NCI-H187 treated with DMSO at 0.1 percent for 48 hours (cell line): Measurements from ENCODE around the gene SLU7.
A peak's percentile ranks its signal among the peaks of the same experiment; 100 is the strongest.

Experiments used
- DNase-seq: peaks from one replicate; lab custom pipeline; 2025; lab: John Stamatoyannopoulos, UW

The SLU7 gene

DNA sequence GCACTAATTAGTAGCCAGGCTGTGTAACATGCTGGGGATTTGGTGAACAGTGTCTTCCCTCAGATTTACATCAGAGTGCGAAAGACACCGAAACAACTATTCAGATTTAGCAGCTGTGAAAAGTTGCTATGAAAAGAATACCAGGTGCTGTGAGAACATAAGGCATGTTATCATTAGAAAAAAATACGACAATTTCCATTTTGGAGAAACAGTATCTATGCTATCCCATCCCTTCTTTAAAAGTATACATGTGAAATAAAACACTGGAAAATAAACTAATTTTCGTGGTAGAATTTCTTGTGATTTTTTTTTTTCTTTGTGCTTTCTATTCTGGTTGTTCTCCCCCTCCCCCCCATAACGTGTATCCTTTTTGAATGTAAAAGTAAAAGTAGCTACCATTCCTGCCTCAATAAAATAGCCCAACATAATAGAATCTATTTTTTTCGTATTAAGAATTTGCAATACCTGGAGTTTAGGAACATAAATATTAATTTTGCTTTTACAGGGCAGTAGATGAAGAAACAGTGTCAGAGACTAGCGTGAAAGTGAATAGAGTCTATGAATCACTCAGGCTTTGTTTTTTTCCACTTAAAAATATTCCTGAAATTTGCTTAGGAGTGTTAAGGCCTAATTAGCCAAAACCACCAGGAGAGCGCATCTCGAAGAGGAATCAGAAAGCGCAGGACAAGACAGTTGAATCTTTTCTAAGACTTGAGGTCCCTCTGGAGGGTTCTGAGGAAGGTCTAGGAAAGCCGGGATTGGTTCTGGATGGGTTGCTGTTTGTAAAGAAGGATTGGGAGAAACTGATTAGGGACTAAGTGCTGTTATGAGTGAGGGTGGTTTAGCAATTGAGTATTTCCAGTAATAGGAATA lies 813 bp upstream of the SLU7 start:
- DNase-seq, result no peak

DNA sequence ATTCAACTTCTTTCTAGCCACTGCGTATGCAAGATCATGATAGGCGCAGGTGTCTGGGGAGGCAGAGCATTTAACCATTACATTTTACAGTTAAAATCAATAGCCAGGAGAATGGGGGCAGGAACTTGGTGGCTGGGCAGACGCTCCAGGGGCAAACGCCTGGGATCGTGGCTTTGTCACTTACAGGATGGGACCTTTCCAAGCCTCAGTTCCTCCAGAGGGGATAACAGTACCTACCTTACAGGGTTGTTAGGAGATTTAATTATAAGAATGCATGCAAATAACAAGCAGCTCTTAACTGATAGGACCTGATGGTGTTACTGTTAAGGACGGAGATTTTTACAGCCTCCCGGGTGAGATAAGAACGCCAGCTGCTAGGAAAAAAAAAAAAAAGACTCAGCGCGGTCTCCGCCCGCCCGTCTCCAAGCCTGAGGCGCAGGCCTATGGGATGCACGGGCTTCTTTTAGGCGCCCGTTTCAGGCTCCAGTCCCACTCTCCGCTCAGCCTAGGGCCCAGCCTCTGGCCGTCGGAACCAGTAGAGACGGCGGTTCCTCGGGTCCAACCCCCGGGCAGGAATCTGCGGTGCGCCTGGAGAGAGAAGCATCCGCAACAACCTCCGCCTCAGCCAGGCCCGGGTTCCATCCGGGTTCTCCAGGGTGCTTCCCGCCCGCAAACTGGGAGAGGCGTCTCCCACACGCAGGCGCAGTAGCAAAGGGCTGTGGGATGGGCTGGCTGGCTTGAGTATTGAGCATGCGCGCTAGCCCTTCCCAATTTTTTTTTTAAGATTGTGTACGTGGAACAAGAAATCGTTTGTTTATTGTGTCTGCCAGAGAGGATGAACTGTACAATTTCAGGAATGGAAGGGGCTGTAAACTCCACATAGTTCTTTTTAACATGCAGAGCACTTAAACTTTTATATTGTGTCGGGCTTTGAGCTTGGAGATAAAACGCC lies 19.2 kb downstream of the SLU7 start, which contains the start of gene FAM200C:
FAM200C (minus strand) TSS at position 653 of the 952 bp plus-strand sequence. CDS start 4,564 bp downstream, outside the sequence.
- peak; percentile 84 for DNase-seq

DNA sequence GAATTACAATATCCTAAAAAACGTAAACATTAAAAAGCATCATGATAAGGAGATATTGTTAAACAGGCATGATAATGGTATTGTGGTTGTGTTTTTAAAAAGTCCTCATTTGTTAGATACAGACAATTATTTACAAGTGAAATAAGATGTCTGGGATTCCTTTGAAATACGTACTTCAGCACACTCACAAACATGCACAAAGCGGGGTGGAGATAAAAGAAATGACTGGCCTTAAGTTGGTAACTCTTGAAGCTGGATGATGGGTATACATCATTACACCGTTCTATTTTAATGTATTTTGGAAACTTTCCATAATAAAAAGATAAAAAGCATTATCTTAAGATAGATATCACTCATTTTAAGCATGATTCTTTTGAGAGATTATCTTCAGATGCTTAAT lies 20.1 kb downstream of the SLU7 start:
- no peak for DNase-seq

DNA sequence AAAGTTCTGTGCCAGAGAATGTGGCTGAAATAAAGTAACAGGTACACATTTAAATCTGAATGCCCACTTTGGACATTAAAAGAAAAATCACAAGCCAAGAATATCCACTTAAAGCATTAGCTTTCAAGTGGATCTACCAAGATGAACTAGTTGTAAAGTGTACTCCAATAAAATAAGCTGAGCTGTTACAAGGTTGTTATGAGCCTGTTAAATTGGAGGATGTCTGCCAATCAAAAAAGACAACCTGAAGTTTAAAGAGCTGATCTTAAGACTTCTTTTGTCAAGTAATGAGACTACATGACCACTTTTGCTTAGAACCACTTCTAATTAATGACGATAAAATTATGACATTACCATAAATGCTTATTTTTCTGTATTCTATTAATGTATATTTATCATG lies 21.4 kb downstream of the SLU7 start:
- no peak for DNase-seq

DNA sequence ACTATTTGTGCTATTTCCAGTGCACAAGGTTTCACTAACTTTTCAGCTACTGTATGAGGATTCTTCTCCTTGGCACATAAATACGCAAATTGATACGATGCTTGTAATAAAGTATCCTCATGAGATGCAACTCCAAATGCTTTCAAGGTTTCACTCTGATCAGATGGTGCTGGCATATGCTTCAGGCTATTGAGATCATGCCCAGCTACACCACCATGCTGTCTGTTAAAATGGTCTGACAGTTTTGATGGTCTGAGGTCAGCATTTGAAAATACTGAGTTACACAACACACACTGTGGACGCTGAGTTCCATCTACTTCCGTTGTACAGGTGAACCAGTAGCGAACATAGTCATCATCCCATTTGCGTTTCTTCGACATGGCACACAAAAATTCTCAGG lies 23.8 kb downstream of the SLU7 start:
- DNase-seq, result no peak

DNA sequence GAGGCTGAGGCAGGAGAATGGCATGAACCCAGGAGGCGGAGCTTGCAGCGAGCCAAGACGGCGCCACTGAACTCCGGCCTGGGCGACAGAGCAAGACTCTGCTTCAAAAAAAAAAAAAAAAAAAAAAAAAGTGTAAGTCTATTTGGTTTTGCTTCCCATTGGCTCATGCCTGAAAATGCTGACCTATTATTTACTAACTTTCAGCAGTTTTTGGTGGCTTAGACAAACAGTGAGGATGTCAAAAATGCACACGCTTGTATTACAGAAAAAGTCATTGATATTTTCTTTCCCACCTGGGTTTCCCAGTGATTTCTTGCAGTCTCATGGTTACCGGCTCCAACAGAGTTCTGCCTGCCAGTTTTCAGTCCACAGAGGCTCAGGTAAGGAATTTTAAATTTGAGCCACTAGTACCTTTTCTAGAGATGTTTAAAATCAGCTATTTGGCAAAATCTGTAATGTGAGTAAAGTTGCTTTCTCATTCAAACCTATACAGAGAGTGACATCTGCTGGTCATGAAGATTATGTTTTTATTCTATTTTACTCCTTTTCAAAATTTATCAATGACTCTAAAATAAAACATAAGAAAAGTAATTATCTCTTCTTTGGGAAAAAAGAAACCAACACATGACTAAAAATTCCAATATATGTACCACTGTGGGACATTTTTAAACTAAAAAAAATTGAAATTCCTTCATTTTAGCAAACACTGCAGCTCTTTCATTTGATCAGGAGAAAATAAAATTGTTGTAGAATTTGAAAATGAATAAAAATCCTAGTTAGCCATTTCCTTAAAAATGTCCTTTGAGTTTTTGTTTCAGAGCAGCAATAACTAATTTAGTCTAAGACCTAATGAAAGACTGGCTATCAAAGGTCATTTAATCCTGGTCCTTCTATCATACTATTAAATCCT lies 27.8 kb downstream of the SLU7 start:
- no peak for DNase-seq

DNA sequence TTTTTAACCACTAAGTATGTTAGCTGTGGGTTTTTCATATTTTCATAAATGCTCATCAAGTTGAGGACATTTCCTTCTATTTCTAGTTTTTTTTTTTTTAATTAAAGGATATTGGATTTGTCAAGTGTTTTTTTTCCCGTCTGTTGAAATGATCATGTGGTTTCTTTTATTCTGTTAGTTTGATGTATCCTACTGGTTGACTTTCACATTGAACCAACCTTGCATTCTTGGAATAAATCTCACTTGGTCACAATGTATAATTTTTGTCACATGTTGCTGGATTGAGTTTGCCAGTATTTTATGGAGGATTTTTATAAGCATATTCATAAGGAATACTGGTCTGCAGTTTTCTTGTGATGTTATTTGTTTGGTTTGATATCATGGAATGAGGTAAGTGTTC lies 31.4 kb downstream of the SLU7 start:
- no peak for DNase-seq

DNA sequence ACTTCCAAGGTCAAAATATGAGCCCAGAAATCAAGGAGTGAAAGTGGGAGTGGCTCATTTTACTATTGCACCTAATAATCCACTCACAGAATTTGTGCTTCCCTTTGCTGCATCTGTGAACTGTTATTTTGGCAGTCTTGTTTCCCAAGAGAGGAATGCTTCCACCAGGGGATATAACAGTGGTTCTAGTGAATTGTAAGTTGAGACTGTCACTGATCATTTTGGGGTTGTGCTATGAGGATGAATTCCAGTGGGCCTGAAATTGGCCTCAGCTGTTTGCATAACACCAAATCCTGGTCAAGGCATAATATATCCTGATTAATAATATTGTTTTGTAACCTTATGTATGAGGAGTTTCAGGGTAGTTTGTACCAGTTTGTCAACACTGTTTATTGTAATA lies 33.4 kb downstream of the SLU7 start:
- no peak for DNase-seq

DNA sequence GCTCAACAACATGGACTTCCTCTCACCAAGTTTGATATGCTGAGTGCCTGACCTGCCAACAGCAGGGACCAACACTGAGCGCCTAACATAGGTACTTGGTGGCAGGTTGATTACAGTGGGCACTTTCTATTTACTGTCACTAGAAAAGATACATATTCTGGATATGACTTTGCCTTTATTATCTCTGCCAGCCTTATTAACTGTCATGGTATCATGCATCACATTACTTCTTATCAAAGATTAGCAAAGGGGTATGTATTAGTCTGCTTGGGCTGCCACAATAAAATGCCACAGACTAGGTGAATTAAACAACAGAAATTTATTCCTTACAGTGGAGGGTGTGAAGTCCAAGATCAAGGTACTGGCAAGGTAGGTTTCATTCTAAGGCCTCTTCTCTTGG lies 34.2 kb downstream of the SLU7 start:
- DNase-seq, result no peak

DNA sequence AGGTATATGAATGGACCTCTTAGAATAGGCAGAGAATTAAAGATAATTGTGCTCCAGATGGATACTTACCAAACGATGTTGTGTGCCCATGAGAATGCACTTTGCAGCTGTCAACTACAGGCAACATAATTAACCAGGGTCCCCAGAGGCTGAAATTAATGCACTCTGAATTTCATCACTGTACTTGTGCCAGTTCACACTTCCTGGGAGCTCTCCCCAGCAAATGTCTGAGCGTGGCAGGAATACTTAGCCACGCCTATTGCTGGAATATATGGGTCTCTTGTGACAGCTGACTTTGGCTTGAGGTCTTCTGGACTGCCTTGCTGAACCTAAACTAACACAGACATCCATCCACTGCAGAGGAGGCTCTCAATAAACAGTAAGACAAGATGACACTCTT lies 36.5 kb downstream of the SLU7 start:
- no peak for DNase-seq

DNA sequence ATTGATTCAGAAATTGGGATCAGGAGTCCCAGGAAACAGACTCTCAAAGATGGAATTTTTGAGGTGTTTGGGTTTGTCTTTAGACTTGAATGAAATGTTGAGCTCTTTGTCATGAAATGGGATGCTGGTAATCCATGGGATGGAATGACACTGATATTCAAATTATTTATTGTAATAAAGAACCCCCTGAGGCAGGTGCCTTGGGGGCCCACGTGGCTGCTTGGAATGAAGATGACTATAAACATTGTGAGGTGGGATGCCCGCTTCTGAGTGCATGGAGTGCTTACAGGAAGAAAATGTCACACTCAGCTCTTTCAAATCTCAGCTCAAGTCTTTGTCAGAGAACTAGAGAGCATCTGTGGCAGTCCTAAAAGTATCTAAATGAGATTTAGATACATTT lies 38.8 kb downstream of the SLU7 start:
- no peak for DNase-seq

DNA sequence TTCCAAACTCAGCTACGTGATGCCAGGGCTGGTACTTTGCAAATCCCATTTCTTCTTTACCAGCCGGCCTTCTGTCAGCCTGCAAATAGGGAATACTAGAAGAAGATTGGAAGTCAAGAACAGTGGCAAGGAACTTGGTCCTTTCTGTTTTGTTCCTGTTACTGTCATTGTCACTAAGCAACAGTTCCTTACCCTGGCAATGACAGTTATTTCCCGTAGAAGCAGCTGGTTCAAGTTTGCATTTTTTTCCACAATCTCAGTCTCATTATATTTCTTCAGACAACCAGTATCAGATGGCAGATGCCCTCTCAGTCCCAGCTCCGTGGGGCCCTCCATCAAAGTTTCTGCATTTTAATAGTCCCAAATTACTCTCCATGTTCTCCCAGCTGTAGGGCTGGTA lies 39.4 kb downstream of the SLU7 start:
- DNase-seq, result no peak

DNA sequence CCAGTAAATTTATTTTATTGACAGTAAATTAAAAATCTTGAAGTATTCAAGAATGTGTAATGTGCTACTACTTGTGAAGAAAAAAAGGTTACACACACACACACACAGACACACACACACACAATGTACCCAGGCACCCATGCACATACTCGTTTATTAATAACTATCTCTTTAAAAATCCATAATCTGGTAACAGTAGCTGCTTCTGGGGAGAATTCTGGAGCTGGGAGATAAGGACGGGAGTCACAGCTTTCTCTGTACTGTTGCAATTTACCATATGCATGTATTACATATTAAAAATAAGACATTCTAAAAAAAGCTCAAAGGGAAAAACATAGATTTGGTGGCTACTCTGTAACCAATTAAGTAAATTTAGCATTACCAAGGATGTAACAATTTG lies 40.6 kb downstream of the SLU7 start:
- no peak for DNase-seq

DNA sequence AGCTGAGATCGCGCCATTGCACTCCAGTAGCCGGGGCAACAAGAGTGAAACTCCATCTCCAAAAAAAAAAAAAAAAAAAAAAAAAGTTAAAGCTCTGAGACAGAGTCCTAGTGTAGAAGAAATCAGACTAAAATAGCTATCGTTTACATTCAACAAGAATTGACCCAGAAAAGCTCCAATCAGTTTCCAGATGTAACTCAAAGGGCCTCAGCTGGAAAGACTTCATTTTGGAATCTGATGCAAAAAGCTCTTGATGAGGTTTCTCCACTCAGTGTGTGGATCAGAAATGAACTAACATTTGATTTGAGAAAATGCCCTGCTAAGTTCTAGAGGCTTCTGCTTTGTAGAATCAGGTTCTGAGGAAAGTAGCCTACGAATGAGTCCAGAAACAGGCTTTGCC lies 41.2 kb downstream of the SLU7 start:
- no peak for DNase-seq

DNA sequence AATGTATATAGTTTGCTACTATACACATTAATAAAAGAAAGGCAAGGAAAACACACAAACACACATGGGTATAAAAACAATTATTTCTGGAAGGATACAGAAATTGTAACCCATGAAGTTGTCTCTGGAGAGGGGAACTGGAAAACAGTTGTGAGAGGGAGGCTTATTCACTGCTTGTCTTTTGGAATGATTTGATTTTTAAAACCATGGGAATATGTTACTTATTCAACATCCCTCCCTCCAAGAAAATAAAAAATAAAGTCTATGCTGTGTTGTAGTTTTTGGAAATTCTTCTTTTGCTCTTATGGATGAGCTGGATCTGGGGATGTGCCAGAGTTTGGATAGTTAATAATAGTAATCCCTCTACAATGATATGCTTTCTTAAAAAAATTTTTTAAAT lies 42.5 kb downstream of the SLU7 start:
- DNase-seq, result no peak

DNA sequence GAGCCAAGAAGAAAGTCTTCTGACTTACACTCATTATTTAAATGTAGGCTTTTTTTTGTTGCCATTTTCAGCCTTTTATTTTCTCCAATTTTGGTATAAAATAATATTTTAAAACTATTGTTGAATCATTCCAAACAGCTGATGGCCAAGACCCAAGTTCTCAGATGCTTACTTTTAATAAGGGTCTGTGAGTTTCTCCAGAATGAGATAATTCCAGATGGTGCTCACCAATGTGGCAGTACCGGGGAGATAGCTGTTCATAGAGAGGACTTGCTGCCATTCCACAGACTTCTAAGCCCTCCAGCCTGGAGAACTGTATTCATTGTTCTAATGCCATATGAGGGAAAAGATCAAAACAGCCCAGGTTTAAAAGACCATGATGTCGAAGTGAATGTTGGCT lies 43.2 kb downstream of the SLU7 start:
- no peak for DNase-seq

DNA sequence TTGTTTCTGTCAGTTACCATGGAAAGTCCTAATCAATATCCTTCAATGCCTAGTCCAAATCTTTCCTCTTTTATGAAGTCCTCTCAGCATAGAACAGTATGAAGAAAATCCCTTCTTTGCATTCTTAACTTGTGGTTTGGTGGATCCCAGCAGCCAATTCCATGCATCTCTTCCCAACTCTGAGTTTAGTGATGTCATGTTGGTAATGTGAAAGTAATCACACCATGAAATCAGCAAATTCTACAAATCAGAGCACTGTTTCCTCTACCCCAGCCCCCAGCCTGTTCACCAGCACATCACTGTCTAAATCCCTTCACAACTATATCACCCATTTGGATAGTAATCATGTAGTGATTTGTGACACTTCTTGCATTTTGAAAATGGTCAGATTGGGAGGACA lies 43.7 kb downstream of the SLU7 start:
- DNase-seq, result no peak

DNA sequence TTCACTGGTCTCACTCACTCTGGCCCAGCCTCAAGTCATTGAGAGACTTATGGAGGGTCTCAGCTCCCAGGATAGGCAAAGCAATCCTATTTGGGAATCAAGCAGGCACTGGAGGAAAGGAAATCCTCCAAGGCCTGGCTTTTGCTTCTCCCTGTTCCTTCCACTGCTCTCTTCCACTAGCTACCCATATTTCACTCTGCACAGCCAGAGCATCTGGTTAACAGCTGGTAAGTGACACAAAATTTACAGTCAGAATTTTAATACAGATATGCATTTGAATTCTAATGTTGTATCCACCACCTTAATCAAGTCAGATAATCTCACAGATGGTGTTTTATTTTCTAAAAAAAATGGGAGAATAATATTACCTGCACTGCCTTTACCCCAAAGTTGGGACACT lies 47.6 kb downstream of the SLU7 start:
- DNase-seq, result no peak

DNA sequence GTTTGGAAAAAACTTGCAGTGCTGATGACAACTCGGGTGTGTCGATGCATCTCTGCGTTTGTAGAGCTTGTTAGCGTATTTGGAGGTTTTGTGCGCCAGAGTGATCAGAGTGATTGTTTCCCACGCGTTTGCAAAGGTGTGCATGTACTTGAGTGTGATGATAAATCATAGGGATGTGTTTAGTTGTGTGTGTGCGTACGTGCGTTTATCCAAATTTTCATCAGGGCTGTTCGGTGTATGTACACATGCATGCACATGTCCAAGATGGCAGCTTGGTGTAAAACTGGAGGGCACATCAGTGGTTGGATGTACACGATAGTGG lies 48.2 kb downstream of the SLU7 start:
- no peak for DNase-seq

DNA sequence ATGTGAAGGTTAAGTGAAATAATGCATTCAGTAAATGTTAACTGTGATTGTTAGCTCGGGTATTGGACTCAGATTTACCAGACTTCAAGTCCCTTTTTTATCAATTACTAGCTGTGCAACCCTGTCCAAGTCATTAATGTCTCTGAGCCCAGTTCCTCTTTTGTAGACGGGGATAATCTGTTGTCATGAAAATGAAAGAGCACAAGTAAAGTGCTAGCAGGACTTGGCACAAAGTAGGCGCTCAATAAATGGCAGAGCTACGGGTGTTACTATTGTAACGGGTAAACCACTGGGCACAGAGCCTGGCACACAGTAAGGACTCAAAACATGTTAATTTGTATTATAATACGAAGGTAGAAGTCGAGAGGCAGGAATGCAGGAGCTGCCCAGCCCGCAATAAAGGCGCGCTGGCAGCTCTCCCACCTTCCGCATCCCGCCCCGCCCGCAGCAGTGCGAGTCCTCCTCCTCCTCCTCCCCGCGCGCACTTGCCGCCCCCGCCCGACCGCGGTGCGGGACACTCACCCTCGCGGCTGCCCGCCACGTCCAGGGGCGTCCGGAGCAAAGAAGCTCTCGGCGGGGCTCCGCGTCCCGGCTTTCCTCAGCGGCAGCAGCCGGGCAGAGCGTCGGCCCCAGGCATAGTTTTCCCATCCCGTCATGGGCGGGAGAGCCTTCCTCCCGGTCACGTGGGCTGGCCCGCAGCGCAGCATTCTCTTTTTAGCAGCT lies 48.7 kb downstream of the SLU7 start, which contains the start of gene C1QTNF2:
C1QTNF2 (minus strand) TSS at position 637 of the 723 bp plus-strand sequence. CDS start 15,615 bp downstream, outside the sequence.
- DNase-seq, result no peak

DNA sequence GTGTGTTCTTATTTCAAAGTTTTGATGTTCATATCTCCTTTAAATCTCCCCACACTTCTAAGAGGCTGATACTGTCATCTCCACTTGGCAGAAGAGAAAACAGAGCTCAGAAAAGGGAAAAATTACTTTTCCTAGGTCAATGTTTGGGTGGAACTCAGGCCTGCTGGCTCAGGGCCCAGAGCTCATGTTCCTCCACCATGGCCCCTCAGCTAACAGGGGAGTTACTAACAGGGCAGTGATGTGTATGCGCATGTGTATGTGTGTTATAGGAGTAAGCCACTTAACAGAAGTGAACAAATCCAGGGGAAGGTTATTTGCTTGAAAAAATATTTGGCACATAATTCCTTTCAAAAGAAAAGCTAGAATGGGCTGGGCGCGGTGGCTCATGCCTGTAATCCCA lies 51.0 kb downstream of the SLU7 start:
- no peak for DNase-seq
